HG03442 (cell line): ENCODE measurements around the gene MBNL1.
"Not testable (repeated sequence)": the region's sequence is repeated elsewhere in the genome, so short reads cannot be mapped to it uniquely, and the experiment has no call there.

Experiments used
- ATAC-seq: cut with Tn5 transposase; IDR thresholded peaks from one replicate; pipeline ENCODE4 v1.9.1; 2021; ENCODE audit warnings: mild to moderate bottlenecking, moderate library complexity; ENCODE audit not compliant: unreplicated experiment

The MBNL1 gene

GRCh38 chr3:152395764-152396163 lies 127.0 kb downstream of the MBNL1 start:
- ATAC-seq: no peak

- ATAC-seq: no peak
These were observed 128.1 kb downstream of the MBNL1 start for GRCh38 chr3:152396867-152397266.

- not testable (repeated sequence) for ATAC-seq
These were observed 128.6 kb downstream of the MBNL1 start for GRCh38 chr3:152397348-152397747.

- no peak for ATAC-seq
These were observed 129.8 kb downstream of the MBNL1 start for GRCh38 chr3:152398495-152398894.

- ATAC-seq: no peak
These were observed 130.6 kb downstream of the MBNL1 start for GRCh38 chr3:152399374-152399773.

- no peak for ATAC-seq
These were observed 132.2 kb downstream of the MBNL1 start for GRCh38 chr3:152400887-152401286.

GRCh38 chr3:152402695-152403451 lies 134.1 kb downstream of the MBNL1 start:
- peak; percentile 63 for ATAC-seq

GRCh38 chr3:152403632-152404066 lies 134.9 kb downstream of the MBNL1 start:
- peak; percentile 7 for ATAC-seq

- ATAC-seq: no peak
These were observed 136.2 kb downstream of the MBNL1 start for GRCh38 chr3:152404976-152405375.

GRCh38 chr3:152405915-152406802 lies 137.4 kb downstream of the MBNL1 start:
- ATAC-seq: no peak

- ATAC-seq: no peak
These were observed 144.5 kb downstream of the MBNL1 start for GRCh38 chr3:152413240-152413639.

- no peak for ATAC-seq
These were observed 148.3 kb downstream of the MBNL1 start for GRCh38 chr3:152416808-152417580.

GRCh38 chr3:152419748-152420147 lies 151.0 kb downstream of the MBNL1 start:
- ATAC-seq: no peak

GRCh38 chr3:152421162-152421561 lies 152.4 kb downstream of the MBNL1 start:
- no peak for ATAC-seq

- no peak for ATAC-seq
These were observed 157.7 kb downstream of the MBNL1 start for GRCh38 chr3:152426393-152426792.

- ATAC-seq: no peak
These were observed 159.8 kb downstream of the MBNL1 start for GRCh38 chr3:152428577-152428976.

- no peak for ATAC-seq
These were observed 161.7 kb downstream of the MBNL1 start for GRCh38 chr3:152430223-152431002.

- no peak for ATAC-seq
These were observed 165.4 kb downstream of the MBNL1 start for GRCh38 chr3:152434142-152434541.

GRCh38 chr3:152435210-152435609 lies 166.5 kb downstream of the MBNL1 start:
- not testable (repeated sequence) for ATAC-seq
